Measurements from ENCODE around the gene FRMD1.

DNA sequence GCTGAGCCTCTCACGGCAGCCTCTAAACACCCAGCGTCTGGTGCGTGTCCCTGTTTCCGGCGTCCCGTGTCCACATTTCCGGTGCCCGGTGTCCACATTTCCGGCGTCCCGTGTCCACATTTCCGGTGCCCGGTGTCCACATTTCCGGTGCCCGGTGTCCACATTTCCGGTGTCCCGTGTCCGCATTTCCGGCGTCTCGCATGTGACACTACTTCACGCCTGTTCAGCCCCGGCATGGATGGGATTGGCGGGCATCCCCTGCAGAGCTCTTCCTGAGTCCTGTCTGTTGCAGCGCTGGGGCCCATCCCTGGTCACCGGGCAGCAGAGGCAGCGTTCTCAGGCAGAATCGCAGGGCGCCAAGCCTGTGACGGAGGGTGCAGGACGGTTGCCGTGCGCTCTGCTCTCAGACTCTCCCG, 3.2 kb downstream of the FRMD1 start:
- TF ChIP-seq CTCF (IDR thresholded peaks at IDR 0.05) (no peak), POLR2A (IDR thresholded peaks at IDR 0.05) (no peak), POLR2AphosphoS5 (IDR thresholded peaks at IDR 0.05) (no peak)

Measured in upper lobe of left lung (tissue), 4 donors.